ENCODE measurements around the gene ANXA4. TPM values are rescaled to one million over a fixed set of nuclear protein-coding genes. Genes with fewer than 3 reads are reported as not detected.

ANXA4 gene
- total RNA-seq, 1 experiment from 2014 or later, result 9.5 TPM

DNA sequence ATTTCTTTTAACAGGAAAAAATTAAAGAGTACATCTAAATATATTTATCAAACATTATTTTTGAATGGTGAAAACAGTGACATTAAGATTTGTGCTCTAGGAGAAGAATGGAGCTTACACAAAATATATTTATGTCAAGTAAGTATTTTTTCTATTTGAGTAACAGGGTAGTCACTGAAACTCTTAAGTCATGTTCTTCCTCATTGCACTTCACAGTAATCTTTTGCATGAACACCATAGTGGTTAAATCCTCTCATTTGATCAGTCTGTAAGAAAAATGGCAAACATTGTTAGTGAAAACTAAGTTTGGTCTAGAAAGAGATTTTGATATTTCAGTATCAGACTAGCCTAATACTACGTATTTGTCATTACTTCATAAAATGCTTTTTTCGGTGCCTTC lies 95.6 kb downstream of the ANXA4 start (continued):
- TF ChIP-seq ZNF263 (CRISPR knock-in tag; IDR thresholded peaks at IDR 0.05; ENCODE audit: low read depth) (no peak), SP1 (CRISPR knock-in tag; conservative IDR thresholded peaks at IDR 0.05) (no peak), ZNF396 (CRISPR knock-in tag; IDR thresholded peaks at IDR 0.05; ENCODE audit: borderline replicate concordance) (no peak), ZNF671 (CRISPR knock-in tag; IDR thresholded peaks at IDR 0.05) (no peak), GTF2I (CRISPR knock-in tag; conservative IDR thresholded peaks at IDR 0.05) (no peak), NFATC4 (CRISPR knock-in tag; IDR thresholded peaks at IDR 0.05) (no peak), FOXK1 (CRISPR knock-in tag; IDR thresholded peaks at IDR 0.05) (no peak), ZNF219 (CRISPR knock-in tag; IDR thresholded peaks at IDR 0.05; ENCODE audit: borderline replicate concordance) (no peak), RELA (CRISPR knock-in tag; IDR thresholded peaks at IDR 0.05; ENCODE audit: borderline replicate concordance) (no peak), TP53 (CRISPR knock-in tag; IDR thresholded peaks at IDR 0.05) (no peak), CBFB (CRISPR knock-in tag; IDR thresholded peaks at IDR 0.05; ENCODE audit: low read depth) (no peak), EMX1 (CRISPR knock-in tag; IDR thresholded peaks at IDR 0.05) (no peak)
- TF ChIP-seq, protein P1, sequence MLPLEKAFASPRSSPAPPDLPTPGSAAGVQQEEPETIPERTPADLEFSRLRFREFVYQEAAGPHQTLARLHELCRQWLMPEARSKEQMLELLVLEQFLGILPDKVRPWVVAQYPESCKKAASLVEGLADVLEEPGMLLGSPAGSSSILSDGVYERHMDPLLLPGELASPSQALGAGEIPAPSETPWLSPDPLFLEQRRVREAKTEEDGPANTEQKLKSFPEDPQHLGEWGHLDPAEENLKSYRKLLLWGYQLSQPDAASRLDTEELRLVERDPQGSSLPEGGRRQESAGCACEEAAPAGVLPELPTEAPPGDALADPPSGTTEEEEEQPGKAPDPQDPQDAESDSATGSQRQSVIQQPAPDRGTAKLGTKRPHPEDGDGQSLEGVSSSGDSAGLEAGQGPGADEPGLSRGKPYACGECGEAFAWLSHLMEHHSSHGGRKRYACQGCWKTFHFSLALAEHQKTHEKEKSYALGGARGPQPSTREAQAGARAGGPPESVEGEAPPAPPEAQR (CRISPR knock-in tag; IDR thresholded peaks at IDR 0.05), result no peak

DNA sequence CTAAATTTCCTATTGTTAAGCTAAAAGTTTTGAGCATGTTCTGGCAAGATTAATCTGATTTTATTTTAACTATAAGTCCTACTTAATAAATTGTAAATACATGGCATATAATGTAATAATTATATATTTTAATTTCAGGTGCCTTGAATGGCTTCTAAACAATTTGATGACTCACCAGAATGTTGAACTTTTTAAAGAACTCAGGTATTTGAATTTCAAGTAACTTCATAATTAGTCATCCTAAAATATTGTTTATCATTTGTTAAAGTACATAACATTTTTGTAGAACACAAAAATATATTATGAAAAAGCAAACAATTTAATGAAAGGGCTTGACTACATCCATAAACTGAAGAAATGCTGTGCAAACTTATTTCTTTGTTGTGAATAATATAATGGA lies 102.1 kb downstream of the ANXA4 start:
- Mint-ChIP-seq H3K27me3 (ENCODE audit: low read depth) (no peaks in the 10 kb centered on the region), H3K4me1 (no peaks in the 10 kb centered on the region), H3K27ac (no peak overlapping the region), H3K9me3 (no peaks in the 10 kb centered on the region), H3K4me3 (no peak overlapping the region), H3K36me3 (peaks cover 36% of the 10 kb centered on the region)
- TF ChIP-seq NR1H2 (CRISPR knock-in tag; IDR thresholded peaks at IDR 0.05) (no peak), ZNF416 (CRISPR knock-in tag; IDR thresholded peaks at IDR 0.05) (no peak), OVOL2 (CRISPR knock-in tag; IDR thresholded peaks at IDR 0.05; ENCODE audit: borderline replicate concordance) (no peak), JUN (CRISPR knock-in tag; IDR thresholded peaks at IDR 0.05) (no peak), GRHL2 (CRISPR knock-in tag; IDR thresholded peaks at IDR 0.05; ENCODE audit: insufficient replicate concordance, severe bottlenecking) (no peak), CBFB (CRISPR knock-in tag; IDR thresholded peaks at IDR 0.05; ENCODE audit: low read depth) (no peak), TP53 (CRISPR knock-in tag; IDR thresholded peaks at IDR 0.05) (no peak)
- DNase-seq (ENCODE audit: low spot score), result no peak
- ChIA-PET CTCF (no interaction called here), POLR2A (no interaction called here)
- no peak for ATAC-seq

DNA sequence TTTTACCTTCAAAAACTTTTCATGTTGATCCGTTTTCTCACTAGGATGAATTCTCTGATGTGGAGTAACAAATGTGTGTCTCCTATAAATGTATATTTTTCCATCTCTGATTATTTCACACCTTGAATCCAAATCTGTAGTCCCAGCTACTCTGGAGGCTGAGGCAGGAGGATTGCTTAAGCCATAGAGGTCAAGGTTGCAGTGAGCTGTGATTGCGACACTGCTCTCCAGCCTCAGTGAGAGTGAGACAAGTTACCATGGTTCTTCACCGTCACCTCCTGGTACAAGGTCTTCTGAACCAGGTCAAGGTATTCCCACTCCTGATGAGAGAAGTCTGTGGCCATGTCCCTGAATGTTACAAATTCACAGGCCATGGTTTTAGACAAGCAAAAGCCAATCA lies 102.6 kb downstream of the ANXA4 start:
- no peak for ATAC-seq
- no peak for DNase-seq (ENCODE audit: low spot score)
- TF ChIP-seq ZBTB21 (CRISPR knock-in tag; IDR thresholded peaks at IDR 0.05; ENCODE audit: borderline replicate concordance) (no peak), HMGA2 (CRISPR knock-in tag; IDR thresholded peaks at IDR 0.05) (no peak), FOXJ3 (CRISPR knock-in tag; IDR thresholded peaks at IDR 0.05; ENCODE audit: borderline replicate concordance) (no peak), ATF1 (CRISPR knock-in tag; IDR thresholded peaks at IDR 0.05) (no peak), ZNF671 (CRISPR knock-in tag; IDR thresholded peaks at IDR 0.05) (no peak)
- TF ChIP-seq, protein P2, sequence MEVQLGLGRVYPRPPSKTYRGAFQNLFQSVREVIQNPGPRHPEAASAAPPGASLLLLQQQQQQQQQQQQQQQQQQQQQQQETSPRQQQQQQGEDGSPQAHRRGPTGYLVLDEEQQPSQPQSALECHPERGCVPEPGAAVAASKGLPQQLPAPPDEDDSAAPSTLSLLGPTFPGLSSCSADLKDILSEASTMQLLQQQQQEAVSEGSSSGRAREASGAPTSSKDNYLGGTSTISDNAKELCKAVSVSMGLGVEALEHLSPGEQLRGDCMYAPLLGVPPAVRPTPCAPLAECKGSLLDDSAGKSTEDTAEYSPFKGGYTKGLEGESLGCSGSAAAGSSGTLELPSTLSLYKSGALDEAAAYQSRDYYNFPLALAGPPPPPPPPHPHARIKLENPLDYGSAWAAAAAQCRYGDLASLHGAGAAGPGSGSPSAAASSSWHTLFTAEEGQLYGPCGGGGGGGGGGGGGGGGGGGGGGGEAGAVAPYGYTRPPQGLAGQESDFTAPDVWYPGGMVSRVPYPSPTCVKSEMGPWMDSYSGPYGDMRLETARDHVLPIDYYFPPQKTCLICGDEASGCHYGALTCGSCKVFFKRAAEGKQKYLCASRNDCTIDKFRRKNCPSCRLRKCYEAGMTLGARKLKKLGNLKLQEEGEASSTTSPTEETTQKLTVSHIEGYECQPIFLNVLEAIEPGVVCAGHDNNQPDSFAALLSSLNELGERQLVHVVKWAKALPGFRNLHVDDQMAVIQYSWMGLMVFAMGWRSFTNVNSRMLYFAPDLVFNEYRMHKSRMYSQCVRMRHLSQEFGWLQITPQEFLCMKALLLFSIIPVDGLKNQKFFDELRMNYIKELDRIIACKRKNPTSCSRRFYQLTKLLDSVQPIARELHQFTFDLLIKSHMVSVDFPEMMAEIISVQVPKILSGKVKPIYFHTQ (CRISPR knock-in tag; IDR thresholded peaks at IDR 0.05), result no peak
- TF ChIP-seq, protein P3, sequence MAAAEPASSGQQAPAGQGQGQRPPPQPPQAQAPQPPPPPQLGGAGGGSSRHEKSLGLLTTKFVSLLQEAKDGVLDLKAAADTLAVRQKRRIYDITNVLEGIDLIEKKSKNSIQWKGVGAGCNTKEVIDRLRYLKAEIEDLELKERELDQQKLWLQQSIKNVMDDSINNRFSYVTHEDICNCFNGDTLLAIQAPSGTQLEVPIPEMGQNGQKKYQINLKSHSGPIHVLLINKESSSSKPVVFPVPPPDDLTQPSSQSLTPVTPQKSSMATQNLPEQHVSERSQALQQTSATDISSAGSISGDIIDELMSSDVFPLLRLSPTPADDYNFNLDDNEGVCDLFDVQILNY (CRISPR knock-in tag; IDR thresholded peaks at IDR 0.05), result no peak
- TF ChIP-seq, protein P4, sequence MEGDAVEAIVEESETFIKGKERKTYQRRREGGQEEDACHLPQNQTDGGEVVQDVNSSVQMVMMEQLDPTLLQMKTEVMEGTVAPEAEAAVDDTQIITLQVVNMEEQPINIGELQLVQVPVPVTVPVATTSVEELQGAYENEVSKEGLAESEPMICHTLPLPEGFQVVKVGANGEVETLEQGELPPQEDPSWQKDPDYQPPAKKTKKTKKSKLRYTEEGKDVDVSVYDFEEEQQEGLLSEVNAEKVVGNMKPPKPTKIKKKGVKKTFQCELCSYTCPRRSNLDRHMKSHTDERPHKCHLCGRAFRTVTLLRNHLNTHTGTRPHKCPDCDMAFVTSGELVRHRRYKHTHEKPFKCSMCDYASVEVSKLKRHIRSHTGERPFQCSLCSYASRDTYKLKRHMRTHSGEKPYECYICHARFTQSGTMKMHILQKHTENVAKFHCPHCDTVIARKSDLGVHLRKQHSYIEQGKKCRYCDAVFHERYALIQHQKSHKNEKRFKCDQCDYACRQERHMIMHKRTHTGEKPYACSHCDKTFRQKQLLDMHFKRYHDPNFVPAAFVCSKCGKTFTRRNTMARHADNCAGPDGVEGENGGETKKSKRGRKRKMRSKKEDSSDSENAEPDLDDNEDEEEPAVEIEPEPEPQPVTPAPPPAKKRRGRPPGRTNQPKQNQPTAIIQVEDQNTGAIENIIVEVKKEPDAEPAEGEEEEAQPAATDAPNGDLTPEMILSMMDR (IDR thresholded peaks at IDR 0.05), result no peak
- TF ChIP-seq, protein P5, sequence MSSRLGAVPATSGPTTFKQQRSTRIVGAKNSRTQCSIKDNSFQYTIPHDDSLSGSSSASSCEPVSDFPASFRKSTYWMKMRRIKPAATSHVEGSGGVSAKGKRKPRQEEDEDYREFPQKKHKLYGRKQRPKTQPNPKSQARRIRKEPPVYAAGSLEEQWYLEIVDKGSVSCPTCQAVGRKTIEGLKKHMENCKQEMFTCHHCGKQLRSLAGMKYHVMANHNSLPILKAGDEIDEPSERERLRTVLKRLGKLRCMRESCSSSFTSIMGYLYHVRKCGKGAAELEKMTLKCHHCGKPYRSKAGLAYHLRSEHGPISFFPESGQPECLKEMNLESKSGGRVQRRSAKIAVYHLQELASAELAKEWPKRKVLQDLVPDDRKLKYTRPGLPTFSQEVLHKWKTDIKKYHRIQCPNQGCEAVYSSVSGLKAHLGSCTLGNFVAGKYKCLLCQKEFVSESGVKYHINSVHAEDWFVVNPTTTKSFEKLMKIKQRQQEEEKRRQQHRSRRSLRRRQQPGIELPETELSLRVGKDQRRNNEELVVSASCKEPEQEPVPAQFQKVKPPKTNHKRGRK (CRISPR knock-in tag; IDR thresholded peaks at IDR 0.05; ENCODE audit: borderline replicate concordance), result no peak

More for the DNA sequence above, 102.6 kb downstream of the ANXA4 start:
- Mint-ChIP-seq H3K36me3 (peaks cover 31% of the 10 kb centered on the region), H3K27me3 (ENCODE audit: low read depth) (no peaks in the 10 kb centered on the region), H3K4me3 (no peak overlapping the region), H3K9me3 (no peaks in the 10 kb centered on the region), H3K4me1 (no peaks in the 10 kb centered on the region), H3K27ac (no peak overlapping the region)
- ChIA-PET POLR2A (no interaction called here), CTCF (no interaction called here)
